Measurements from ENCODE around the gene CCDC50. TPM values are rescaled to one million over a fixed set of nuclear protein-coding genes. Genes with fewer than 3 reads are reported as not detected.

CCDC50 gene
- total RNA-seq, 1 experiment from 2014 or later = 27.9 TPM

DNA sequence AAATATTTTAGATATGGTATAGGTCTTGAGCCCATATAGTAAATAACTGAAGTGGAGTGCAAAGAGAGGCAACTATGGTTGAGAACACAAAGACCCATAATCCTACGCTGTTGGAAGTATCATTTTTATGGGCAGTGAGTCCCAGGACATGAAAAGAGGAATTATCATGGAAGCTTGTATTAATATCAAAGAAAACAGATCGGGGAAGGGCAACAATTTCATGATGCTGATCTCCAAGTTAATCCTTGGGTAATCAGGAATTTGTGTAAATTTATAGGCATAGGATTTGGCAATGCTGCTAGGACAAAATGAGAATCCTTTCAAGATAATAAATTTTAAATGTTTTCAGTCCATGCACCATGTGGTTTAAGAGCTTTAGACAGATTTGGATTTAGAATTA, 91.6 kb downstream of the CCDC50 start:
- no peak for DNase-seq (ENCODE audit: low spot score)

DNA sequence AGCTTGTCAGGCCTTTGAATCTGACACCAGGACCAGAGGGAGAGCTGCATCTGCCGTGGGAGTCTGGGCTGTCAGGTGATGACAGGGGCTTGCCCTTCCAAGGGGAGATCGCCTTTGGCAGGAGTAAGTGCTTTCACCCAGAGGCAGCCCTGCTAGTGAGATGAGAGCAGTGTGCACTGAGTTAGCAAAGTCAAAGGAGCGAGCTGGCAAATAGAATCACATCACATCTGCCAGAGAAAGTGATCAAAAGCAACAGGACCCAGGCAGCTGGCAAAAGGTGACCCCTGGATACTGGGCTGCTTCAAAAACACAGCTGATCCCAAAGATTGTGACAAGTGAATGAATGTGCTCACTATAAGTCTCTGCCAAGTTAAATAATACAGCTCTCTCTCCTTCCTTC, 95.7 kb downstream of the CCDC50 start:
- no peak for DNase-seq (ENCODE audit: low spot score)

DNA sequence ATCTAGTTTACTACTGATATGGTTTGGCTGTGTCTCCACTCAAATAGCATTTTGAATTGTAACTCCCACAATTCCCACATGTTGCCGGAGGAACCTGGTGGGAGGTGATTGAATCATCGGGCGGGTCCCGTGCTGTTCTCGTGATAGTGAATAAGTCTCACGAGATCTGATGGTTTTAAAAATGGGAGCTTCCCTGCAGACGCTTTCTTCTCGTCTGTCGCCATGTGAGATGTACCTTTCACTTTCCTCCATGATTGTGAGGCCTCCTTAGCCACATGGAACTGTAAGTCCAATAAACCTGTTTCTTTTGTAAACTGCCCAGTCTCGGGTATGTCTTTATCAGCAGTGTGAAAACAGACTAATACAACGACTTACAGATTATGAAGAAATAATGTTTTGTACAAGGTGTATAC, 96.1 kb downstream of the CCDC50 start:
- DNase-seq (ENCODE audit: low spot score) = no peak

DNA sequence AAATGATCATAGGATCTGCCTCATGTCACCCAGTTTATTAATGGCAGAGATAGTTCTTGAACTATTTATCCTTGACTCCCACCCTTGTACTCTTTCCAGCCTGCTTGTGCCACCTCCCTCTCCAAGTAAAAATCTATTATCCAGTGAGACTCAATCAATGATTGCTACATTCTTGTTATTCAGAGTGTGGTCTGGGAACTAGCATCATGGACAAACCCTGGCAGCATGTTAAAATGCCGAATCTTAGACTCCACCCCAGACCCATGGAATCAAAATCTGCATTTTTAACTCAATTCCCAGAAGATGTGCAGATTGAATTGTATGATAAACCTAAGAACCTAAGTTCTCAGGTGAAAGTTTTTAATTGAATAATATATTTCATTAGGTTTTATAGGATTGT, 97.1 kb downstream of the CCDC50 start:
- no peak for DNase-seq (ENCODE audit: low spot score)

DNA sequence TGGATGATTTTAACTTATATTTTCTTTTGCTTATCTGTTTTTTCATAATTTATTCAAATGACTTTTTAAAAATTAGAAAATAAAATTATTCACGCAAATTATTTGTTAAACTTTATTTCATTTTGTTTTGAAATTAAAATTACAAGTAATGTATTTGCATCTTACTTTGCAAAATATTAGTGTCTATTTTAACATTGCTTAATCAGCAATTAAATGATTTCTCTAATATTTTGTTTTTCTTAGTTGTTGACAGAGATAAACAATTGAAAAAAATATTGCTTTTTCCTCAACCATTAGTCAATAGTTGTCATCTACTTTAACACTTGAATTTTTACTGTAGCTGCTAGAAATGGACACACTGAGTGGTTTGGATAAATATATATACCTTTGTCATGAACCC, 99.0 kb downstream of the CCDC50 start:
- no peak for DNase-seq (ENCODE audit: low spot score)

DNA sequence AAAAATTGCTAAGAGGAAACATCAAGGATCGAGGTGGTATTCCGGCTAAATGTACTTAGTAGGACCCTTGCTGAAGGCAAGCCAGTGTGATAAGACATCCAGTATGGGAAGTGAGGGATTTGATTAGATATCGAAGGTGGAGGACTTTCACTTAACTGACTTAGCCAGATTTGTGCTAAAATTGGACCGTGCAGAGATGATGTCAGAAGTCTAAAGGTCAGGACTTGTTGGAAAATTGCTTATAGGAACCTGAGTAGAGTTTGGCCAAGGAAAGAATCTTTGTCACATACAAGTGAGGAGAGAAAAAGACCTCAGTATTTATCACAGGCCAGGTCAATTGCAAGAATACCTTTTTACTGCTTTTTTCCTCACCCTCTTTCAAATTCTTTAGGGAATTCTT, 100.9 kb downstream of the CCDC50 start:
- no peak for DNase-seq (ENCODE audit: low spot score)

DNA sequence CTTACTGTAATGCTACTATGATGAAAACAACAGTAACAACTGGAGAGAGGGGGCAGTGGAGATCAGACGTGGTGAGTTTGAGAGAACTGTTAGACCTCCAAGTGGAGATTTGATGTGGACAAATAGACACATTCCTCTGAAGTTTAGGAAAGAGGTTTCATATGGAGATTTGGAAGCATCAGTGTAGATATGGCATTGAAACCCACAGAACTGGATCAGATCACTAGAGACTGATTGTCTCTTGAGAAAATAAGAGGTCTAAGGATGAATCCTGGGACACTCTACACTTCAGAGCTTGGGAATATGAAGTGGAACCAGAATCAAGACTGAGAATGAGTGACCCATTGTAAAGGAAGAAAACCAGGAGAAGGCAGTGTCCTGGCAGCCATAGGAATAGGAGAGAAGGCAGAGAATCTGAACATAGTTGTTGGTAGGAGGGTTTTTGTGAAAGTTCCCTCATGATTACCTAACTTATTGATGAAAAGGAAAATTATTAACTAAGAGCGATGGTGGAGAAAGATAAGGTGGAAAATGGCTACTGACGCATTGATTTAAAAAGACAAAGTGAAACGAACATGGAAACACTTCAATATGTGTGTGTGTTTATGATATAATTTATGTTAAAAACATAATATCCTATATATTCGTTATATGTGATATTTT, 102.1 kb downstream of the CCDC50 start:
- no peak for DNase-seq (ENCODE audit: low spot score)

DNA sequence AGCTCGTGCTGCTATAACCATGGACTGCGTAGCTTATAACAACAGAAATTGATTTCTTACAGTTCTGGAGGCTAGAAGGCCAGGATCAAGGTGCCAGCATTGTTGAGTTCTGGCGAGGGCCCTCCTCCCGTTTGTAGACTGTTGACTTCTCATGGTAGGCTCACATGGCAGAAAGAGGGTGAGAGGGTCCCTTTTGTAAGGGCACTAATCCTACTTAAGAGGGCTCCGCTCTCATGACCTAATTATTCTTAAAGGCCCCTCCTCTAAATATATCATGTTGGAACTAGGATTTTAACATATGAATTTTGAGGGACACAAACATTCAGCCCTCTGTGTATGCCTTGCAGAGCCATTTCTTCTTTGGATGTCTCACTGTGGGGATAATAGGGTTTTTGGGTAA, 103.0 kb downstream of the CCDC50 start:
- no peak for DNase-seq (ENCODE audit: low spot score)

DNA sequence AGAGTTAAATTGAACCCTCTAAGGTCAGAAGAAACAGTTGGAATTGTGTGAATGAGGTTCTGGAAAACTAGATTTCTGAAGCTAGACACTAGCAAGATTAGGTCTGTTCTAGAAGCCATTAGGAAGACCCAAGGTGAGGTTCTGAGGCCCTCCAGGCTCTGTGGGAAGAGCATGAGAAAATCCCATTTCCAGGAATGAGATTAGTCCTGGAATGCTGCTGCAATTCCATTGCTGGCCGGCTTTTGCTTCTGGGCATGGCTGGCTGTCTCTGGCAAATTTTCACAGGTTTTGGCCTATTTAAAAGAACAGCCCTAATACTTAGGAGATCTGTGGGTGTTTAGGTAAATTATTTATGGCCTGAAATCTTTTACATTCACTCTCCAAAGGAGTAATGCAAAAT, 104.8 kb downstream of the CCDC50 start:
- no peak for DNase-seq (ENCODE audit: low spot score)

DNA sequence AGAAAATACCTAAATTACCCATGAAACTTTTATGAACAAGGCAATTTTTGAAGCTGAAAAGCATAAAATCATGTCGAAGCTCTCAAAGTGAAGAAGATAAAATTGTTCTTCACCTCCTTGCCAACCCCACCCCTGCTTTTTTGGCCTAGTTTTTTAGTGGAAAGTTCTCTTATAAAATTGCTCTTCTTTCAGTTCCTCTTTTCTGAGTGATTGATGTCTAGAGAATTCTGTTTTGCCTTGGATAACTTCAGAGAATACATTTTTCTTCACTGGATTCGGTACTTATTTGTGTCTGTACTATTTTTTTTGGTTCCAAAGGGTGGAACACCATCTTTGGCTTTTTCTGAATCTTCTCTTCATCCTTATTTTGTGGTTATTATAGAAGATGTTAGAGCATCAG, 106.8 kb downstream of the CCDC50 start:
- DNase-seq (ENCODE audit: low spot score) = no peak

DNA sequence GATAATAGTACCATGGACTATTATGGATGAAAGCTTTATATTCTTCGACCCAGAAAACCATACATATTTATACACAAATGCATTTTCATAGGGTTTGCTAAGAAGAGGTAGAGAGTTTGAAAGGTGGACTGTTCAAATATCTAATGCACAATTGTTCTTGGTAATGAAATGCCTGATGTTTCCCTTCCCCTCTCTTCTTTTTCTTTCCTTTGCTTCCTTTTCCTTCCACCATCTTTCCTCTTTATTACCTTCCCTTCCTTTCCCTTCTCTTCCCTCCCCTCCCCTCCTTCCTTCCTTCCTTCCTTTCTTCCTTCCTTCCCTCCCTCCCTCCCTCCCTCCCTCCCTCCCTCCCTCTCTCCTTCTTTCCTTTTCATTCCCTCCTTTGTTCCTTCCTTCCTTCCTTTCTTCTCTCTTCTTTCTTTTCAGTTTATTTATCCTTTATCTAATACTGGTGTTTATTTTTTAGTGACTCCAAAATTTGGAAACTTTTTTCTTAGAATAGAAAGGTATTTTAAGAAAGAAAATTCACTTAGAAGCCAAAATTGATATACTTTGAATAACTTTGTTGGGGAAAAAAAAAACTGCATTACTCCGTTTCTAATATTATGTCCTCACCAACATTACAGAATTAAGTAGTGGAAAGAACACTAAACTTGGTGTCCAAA, 109.1 kb downstream of the CCDC50 start:
- DNase-seq (ENCODE audit: low spot score) = no peak

DNA sequence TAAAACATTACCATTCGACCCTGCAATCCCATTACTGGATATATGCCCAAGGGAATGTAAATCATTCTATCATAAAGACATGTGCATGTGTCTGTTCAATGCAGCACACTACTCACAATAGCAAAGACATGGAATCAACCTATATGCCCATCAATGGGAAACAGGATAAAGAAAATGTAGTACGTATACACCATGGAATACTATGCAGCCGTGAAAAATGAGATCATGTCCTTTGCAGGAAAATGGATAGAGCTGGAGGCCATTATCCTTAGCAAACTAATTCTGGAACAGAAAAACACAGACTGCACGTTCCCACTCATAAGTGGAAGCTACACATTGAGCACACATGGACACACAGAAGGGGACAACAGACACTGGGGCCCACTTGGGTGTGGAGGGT, 111.3 kb downstream of the CCDC50 start:
- no peak for DNase-seq (ENCODE audit: low spot score)

DNA sequence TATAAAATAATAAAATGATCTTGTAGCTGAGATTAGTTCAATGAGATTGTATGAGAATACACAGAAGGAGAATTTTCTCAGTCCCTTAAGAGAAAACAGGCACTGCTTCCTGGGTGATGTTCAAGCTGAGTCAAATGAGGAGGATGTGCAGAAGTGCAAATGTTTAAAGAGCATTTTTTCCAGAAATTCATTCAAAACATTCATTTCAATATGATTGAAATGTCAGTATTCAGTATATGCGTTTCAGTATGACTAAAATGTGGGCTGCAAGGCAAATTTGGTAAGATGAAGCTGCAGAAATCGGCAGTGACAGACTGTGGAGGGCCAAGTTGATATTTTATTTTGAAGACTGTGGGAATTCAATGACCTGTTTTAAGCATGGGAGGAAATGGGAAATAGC, 112.5 kb downstream of the CCDC50 start:
- no peak for DNase-seq (ENCODE audit: low spot score)

DNA sequence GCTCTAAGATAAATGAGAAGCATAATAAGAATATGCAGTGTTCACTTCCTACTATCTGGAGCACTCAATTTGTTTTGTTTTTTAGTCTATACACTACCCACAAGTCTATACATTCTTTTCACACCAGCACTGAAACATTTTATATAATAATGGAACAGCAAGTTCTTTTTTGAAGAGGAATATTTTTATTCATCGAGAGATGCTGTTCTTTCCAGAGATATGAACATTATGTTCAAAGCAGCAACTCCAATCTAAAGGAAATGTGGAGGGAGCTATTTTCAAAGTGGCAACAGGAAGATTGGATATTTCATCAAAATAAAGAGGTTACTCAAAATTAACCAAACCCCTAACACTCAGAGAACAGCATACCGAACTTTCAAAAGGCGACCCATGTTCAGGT, 115.4 kb downstream of the CCDC50 start:
- no peak for DNase-seq (ENCODE audit: low spot score)

Other genes starting within 250 kb of the CCDC50 start
- gene OSTN, start 130.2 kb upstream of the CCDC50 start, total RNA-seq (2014; rRNA removed; shearing (Covaris generic)) = not detected in 2 replicates
- 0.08 and 0.64 TPM in 2 replicates for gene UTS2B, start 1.1 kb downstream of the CCDC50 start, total RNA-seq (2014; rRNA removed; shearing (Covaris generic))
- gene PYDC2, start 131.8 kb downstream of the CCDC50 start, total RNA-seq (2014; rRNA removed; shearing (Covaris generic)) = not detected in 2 replicates

Data from HT-29 (cell line).